Stimulated activated CD8-positive, alpha-beta memory T cell treated with anti-CD3 and anti-CD28 coated beads, Interleukin-7, amount 100 ng/mL, for 4 hours (primary cell): Measurements from ENCODE around the gene SEMA3E.
"Not testable (repeated sequence)": the region's sequence is repeated elsewhere in the genome, so short reads cannot be mapped to it uniquely, and the experiment has no call there.

Experiments
- DNase-seq, 2 donors: peaks; one replicate each; pipeline ENCODE4 v3.0.0-alpha.2; 2020; ENCODE audit warnings: low read depth in 2 of 2

SEMA3E gene

DNA sequence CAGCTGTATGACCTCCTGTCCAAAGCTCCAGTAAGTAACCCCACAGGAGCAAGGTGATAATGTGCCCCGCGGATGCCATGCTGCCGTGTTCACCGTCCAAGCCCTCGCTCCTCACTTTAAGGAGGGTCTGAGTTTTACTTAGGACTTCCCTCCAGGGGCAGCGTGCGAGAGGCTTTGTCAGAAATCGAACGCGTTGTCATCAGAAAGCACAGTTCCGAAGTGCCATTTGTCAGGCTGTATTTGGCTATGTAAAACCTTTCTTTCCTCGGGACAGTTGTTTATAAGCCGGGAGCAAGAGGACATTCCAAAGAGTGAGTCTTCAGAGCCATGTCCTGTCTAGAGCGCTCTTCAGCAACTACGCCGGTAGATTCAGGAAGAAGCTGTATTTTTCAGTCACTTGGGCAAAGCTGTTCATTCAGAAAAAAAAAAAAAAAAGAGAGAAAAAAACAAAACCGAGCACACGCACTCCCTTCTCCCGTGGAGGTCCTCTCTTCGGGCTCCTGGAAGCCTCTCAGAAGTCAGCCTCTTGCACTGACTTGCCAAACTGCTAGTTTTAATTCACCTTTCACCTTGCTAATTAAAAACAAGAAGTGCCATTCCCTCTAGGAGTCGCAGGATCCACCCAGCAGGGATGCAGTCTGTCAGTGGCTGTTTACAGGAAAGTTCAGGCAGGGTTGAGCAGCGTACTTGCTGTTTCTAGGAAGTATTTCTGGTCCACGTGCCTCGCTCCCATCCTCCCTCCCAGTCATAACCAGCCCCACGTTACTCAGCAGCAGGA, at the start of gene SEMA3E:
Gene SEMA3E (minus strand): TSS at position 676 of the 778 bp plus-strand sequence.
- no peak for DNase-seq

DNA sequence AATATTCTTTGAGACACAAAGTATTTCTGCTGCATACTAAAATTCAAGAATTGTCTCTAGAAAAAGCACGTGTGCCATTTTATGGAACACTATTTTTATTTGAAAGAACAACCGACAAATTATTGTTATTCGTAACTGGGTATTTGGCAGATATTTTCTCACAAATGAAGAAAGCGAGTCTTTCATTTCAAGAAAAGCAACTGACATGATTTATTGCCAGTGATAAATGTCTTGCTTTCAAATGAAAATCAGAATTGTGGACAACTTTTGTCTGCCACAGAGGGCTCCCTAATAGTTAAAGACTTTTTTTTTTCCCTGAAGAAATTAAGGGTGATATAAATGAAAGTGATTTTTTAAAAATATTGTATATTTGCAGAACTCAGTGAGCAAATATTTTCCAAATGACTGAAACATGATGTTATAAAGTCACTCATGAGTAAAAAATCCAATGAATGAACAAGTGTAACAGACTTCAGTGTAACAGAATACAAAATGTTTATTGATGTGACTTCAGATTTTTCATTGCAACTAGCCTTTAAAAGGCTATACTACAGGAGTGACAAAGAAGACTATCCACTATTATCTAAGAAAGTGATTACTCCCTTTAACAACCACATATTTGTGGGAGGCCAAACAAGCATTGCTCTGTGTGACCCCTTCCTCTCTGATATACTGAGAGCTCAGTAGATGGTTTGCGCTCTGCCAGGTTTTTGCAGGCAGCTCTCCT, 49.0 kb upstream of the SEMA3E start:
- DNase-seq = no peak

- no peak for DNase-seq
These were observed 47.2 kb upstream of the SEMA3E start for GRCh38 chr7:83696101-83696500.

GRCh38 chr7:83695128-83695960, 46.4 kb upstream of the SEMA3E start:
- no peak for DNase-seq

GRCh38 chr7:83693256-83693655, 44.3 kb upstream of the SEMA3E start:
- DNase-seq = no peak

DNA sequence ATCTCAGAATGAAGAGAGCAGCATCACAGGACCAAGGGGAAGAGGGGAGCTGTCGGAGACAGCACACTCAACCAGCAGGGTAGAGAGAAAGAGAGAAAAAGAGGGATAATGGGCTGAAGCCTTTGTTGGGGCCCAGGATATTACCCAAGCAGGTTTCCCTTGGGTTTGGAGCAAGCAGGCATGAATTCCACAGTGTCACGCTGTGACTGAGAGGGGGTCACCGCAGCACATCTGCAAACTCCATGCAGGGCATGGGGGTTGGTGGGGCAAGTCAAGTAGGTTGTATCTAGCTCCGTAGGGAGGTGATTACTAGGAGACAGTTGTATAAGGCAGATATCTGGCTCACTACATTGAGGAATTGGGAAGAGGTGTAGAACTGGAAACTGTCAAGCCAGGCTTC, 42.2 kb upstream of the SEMA3E start:
- no peak for DNase-seq

DNA sequence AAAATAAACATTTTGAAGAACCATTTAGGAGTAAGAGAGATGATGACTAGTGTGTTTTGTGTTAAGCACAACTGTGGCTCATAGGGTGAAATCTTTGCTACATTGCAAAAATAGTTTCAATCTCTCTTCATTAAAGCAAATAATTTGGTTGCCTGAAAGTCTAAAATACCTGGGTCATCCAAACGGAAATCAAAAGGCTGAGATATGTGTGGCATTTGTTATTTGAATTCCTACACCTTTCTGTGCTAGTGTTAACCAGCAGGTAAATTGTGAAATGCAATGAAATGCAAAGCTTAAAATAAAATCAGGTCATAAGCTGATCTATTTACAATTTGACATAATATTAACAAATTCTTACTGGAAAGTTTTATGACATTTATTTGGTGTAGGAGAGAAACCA, 40.9 kb upstream of the SEMA3E start:
- DNase-seq = no peak

GRCh38 chr7:83686416-83686815, 37.5 kb upstream of the SEMA3E start:
- no peak for DNase-seq

- DNase-seq = no peak
These were observed 36.0 kb upstream of the SEMA3E start for GRCh38 chr7:83684928-83685327.

- no peak for DNase-seq
These were observed 32.4 kb upstream of the SEMA3E start for GRCh38 chr7:83681200-83681778.

DNA sequence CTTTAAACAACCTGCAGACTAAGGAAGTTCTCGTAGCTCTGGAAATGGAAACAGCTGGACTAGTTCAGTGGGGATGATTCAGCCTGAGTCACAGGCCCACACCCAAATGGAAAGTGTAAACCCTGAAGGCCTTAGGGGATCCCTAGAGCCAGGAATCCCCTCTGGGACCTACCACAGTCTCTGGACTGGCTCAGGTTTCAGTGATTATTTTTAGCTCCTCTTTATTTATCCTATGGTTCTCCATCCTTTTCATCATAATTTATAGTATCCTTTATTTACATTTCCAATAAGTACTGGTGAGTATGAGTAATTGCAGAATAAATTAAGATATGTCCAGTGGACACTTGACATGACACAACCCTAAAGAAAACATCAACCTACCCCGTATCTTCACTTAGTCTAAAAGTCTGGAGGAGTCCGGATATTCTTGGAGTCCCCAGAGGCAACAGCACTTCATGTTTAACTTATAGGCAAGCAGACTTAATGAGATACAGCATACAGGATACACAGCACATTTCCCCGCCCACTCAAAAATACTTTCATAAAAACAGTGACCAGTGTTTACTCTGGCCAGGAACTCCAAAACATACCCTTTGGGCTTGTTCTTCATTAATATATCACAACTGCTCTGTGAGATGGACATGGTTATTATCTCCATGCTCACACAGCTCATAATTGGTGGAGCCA, 28.4 kb upstream of the SEMA3E start:
- DNase-seq = no peak

DNA sequence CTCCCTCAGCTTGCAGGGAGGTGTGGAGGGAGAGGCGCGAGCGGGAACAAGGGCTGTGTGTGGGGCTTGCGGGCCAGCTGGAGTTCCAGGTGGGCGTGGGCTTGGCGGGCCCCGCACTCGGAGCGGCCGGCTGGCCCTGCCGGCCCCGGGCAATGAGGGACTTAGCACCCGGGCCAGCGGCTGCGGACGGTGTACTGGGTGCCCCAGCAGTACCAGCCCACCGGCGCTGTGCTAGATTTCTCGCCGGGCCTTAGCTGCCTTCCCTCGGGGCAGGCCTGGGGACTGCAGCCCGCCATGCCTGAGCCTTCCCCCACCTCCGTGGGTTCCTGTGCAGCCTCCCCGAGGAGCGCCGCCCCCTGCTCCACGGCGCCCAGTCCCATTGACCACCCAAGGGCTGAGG, 24.4 kb upstream of the SEMA3E start:
- not testable (repeated sequence) for DNase-seq

- DNase-seq = no peak
These were observed 23.2 kb upstream of the SEMA3E start for GRCh38 chr7:83672157-83672556.

GRCh38 chr7:83663131-83663530, 14.2 kb upstream of the SEMA3E start:
- no peak for DNase-seq

DNA sequence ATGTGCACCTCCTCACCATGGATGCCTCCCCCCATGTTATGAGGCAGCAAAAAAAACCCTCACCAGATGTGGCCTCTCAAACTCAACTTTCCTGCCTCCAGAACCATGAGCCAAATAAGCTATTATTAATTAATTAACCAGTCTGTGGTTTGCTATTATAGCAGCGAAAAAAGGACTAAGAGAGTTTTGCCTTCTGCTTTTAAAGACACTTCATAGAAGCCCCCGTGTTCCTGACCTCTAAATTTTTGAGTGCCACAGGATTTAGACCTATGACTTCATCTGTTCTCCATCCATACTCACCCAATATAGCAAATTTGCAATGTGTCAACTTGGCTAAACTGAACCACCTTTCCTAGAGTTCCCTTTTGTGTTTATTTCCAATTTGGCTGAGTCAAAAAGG, 9.2 kb upstream of the SEMA3E start:
- DNase-seq = no peak

- no peak for DNase-seq
These were observed 7.1 kb upstream of the SEMA3E start for GRCh38 chr7:83655951-83656556.

DNA sequence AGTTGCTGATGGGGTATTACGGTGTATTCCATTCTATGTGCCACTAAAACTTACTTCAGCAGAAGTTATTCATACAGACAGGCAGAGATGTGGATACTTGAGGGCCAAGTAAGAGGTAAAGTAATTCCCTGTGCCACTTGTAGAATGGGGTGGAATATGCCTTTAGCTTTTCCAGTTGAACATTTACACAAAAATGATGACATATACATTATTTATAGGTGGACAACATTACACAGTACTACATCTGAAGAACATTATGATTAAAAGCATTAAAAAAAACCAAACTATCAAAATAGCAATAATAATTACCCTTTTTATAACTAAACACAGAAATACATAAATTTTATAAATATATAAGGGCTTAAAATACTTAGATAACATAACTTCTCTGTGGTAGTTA, 3.5 kb upstream of the SEMA3E start:
- DNase-seq = no peak

DNA sequence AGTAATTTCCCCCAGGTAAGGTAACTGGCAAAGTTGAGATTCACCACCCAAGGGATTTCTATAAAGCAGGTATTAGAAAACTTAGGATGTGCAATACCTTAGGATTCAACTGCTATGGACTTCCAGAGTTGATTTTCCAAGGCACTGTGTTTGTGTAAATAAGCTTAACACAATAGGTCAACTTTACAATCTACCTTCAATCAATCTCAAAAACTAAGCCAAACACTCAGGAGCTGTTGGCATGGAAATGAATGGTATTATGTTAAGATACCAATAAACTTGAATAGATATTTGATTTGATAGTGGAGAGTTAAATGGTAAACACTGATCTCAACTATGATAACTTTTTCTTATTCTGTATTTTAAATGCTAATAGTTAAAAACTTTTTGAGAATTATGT, 762 bp upstream of the SEMA3E start:
- no peak for DNase-seq

DNA sequence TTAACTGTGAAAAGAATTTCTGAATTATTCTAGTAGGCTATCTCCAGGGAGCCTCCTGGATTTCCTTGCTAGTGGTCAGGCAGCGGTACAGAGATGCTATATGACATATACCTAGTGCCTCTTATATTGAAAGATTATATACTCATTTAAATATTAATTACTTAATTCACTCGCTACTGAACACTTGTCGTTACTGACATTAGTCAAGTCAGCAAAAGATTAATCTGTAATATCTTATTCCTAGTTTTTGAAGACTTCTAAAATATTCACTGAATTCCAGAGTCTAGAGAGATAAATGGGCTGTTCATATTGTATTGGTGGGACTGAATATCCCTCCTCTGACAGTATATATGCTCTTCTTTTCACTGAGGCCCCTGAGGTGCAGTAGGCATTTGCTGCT, 2.9 kb downstream of the SEMA3E start:
- DNase-seq = no peak

- DNase-seq = no peak
These were observed 5.2 kb downstream of the SEMA3E start for GRCh38 chr7:83643739-83644138.

- DNase-seq = no peak
These were observed 5.9 kb downstream of the SEMA3E start for GRCh38 chr7:83643012-83643411.
